Measurements from ENCODE around the gene UPF2.

- no peak for TF ChIP-seq CTCF (IDR thresholded peaks at IDR 0.05)
- TF ChIP-seq ZFX (IDR thresholded peaks at IDR 0.05; ENCODE audit: borderline replicate concordance), result no peak
Measured at GRCh38 chr10:12031404-12031803, 11.2 kb downstream of the UPF2 start.
